Stimulated activated CD4-positive, alpha-beta T cell treated with anti-CD3 and anti-CD28 coated beads, Interleukin-1b, Interleukin-23, amount 100 ng/mL, for 1 hour (primary cell): ENCODE data around the gene RACGAP1.
"Not testable (repeated sequence)": the region's sequence is repeated elsewhere in the genome, so short reads cannot be mapped to it uniquely, and the experiment has no call there.

Experiments
- DNase-seq, 2 donors: peaks; one replicate each; pipeline ENCODE4 v3.0.0-alpha.2; 2020; ENCODE audit warnings: low read depth in 2 of 2

RACGAP1 gene

GRCh38 chr12:50055831-50056638 is 30.7 kb upstream of the RACGAP1 start:
- peak in 1 of 2 donors; percentile 42 for DNase-seq

- DNase-seq: no peak
Measured at GRCh38 chr12:50053583-50053982, 28.3 kb upstream of the RACGAP1 start.

DNA sequence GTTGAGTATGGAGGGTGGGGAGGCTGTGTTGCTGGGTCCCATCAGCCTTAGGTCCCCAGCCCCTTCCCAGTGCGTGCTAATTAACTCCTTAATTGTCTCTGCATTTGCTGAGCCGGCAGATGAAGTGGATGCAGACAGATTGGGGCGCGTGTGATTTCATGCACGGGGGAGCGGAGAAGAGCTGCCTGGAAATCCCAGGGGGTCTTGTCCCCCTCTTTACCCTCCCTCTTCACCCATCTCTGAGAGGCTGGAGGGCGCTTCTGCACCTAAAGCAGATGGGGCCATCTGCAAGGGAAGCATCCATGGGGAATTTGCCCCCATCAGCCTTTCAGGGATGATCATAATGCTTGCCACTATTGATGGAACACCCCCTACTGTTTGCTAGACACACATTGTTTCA is 27.7 kb upstream of the RACGAP1 start:
- no peak for DNase-seq

DNA sequence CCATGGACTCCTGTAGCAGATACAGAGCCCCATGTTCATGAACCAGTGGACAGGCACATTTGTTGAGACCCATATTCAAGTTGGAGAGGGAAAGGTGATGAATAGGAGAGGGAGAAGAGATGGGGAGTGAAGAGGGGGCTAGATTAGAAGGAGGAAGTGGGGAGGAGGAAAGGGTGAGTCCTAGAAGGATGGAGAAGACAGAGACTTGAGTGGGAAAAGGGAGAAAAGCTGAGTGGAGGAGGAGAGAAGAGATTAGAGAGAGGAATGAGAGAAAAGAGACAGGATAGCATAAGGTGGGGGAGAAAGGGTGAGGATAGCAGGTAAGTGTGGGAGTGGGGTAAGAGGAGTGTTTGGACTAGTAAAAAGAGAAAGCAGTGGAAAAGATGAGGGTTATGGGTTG is 27.2 kb upstream of the RACGAP1 start:
- no peak for DNase-seq

DNA sequence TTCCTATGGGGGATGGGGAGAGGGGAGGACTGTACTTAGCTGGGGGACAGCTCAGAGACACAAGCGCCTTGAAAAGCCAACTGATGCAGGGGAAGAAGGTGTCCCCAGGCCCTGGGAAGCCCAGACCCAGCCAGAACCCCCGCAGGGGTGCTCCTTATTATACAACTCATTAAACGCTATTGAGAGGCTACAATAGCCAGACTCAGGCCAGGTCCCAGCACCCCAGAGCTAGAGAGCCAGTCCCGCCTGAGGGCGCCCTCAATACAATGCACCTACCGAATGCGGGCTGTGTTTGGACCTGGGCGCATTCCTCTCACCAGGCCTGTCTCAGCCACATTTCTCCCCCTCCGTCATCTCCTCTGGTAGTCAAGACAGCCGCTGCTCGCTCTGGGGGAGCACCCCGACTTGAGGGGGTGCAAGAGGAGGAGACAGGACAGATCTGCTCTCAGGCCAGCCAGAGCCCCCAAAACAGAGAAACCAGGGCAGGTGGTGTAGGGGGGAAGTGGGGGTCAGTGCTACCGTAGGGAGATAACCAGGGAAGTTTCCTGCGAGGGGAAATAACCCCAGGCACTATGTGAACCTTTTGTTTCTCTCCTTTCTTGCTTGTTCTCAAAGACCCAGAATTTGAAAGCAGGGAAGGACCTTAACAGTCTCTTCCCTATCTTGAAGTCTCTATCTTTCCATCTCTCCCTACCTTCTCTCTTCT is 26.0 kb upstream of the RACGAP1 start:
- DNase-seq: no peak

GRCh38 chr12:50050410-50051098 is 25.3 kb upstream of the RACGAP1 start:
- no peak for DNase-seq

GRCh38 chr12:50050119-50050385 is 24.8 kb upstream of the RACGAP1 start:
- DNase-seq: no peak

GRCh38 chr12:50049254-50050118 is 24.2 kb upstream of the RACGAP1 start:
- DNase-seq: no peak

- no peak for DNase-seq
Measured at GRCh38 chr12:50047693-50048250, 22.5 kb upstream of the RACGAP1 start.

DNA sequence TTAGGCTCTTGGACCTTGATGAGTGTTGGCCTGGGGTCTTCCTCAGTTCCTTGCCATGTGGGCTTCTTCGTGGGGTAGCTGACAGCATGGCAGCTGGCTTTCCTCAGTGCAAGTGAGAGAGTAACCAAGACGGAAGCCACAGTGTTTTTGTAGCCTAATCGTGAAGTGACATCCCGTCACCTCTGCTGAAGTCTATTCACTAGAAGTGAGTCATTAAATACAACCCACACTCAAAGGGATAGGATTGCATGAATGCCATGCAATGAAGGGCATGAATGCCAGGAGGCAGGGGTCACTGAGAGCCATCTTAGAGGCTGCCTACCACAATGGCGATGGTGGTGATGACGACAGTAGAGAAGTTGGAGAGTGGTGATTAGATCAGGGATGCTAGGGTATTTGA is 18.6 kb upstream of the RACGAP1 start:
- DNase-seq: no peak

DNA sequence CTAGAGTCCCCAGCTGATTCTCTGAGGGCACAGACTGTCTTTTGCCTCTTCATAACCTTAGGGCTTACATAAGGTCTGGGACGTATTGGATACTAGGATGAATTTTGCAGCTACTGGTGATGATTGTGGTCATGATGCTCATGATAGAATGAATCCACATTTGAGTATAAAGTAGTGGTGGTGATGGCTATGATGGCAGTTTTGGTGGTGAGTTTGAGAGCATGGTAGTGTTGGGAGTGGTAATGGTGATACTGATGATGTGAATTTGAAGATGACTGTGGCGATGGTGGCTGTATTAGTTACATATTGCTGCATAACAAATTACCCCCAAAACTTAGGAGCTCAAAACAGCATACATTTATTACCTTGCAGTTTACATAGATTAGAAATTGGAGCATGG is 18.0 kb upstream of the RACGAP1 start:
- no peak for DNase-seq

DNA sequence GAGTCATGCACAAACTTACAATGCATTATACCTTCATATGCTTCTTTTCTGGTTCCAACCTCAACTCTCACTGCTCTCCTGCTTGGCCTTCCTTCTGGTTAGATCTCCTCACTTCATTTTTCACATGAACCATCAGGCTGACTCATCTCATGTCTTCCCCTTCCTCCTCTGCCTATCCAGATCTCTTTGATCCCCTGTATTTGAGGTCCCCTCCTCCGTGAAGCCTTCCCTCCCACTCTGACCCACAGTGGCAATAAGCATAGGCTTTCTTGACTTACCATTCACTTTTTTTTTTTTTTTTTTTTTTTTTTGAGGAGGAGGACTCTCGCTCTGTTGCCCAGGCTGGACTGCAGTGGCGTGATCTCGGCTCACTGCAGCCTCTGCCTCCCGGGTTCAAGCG is 17.4 kb upstream of the RACGAP1 start:
- DNase-seq: no peak

DNA sequence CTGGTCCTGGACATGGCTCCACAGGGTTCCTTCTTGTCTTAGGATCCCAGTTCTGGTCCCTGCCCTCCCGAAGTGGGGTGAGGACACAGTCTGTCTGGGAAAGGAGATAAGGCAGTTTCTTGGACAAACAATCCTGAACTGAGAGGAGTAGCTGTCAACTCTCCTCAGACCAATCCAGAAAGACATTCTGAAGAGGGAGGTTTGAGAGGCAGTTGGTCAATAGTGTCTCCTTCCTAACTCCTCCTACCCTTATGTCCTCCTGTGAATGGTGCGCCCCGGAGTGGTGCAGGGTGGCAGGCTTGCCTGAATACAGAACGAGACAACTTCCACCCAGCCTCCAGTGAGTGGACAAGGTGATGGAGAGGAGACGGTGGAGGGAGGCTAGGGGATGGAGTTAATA is 16.7 kb upstream of the RACGAP1 start:
- DNase-seq: no peak

- no peak for DNase-seq
Measured at GRCh38 chr12:50041062-50041860, 16.0 kb upstream of the RACGAP1 start.

GRCh38 chr12:50040657-50041056 is 15.4 kb upstream of the RACGAP1 start:
- no peak for DNase-seq

DNA sequence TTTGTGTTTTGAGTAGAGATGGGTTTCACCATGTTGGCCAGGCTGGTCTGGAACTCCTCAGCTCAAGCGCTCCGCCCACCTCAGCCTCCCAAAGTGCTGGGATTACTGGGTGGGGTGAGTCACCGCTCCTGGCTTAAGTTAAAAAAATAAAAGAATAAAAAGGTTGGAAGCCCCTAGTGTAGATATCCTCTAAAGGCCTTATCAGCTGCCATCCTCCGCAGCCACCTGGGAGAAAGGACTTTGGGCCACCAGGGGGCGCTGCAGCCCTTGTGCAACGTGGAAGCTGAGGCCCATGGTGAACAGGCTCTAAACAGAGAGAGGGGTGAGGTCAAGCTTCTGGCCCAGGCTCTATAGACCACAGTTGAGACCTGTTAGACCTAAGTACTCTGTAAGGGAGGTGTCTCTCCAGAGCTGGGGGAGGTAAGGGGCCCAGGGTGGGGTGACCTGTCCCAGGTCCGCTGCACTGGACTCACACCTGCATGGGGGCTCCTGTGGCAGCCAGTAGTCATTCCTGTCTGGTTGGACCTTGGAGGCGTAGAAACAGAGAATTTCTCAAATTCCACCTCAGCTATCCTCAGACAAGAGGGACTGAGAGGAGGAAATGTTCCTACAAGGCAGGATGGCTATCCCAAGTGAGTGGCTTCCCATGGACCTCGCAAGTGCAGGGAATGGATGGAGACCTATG is 14.0 kb upstream of the RACGAP1 start:
- peak; percentile 63 to 87 for DNase-seq

DNA sequence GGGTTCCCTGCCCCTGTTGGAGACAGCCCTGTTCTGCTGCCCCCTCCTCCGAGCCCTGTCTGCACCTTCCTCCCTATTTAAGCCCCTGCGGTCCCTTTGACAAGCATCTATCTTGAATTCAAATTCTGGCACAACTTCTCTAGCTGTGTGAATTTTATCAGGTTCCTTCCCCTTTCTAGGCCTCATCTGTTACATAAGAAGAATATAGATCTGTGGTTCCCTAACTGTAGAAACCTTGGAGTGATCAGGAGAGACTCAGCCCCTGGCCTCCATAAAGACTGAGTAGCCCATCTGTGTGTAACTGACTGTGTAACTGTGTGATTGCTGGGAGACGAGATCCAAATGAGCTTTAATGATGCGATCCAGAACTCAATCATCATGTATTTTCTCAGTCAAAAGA is 13.0 kb upstream of the RACGAP1 start:
- no peak for DNase-seq

DNA sequence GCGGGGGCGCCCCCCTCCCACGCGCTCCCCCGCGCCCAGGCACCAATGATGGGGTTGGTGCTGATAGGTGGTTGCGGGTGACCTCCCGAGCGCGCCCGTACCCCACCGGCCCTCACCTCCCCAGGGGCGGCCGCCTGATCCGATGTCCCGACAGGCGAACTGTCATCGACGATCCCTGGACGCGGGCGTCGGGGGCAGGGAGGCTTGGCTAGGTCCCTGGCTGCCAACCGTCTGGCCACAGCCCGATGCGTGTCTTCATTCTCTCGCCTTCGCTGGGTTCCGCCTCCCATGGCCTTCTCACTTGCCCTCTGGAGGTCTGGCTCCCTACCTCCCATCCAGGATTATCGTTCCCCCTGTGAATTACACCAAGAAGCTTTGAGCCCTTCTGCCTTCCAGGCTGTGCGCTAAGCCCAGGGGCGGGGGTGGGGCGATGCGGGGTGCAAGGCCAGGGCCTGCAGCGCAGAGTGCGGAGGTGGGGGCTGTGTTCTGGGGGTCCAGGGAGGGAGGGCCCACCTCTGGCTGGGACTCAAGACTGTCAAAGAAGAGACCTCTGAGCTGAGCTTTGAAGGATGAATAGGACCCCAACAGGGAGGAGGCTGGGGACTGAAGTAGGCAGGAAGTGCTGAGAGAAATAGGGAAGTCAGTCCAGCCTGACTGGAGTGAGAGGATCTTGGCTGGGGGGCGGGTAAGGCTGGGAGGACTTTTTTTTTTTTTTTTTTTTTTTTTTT is 7.7 kb upstream of the RACGAP1 start:
- no peak for DNase-seq

DNA sequence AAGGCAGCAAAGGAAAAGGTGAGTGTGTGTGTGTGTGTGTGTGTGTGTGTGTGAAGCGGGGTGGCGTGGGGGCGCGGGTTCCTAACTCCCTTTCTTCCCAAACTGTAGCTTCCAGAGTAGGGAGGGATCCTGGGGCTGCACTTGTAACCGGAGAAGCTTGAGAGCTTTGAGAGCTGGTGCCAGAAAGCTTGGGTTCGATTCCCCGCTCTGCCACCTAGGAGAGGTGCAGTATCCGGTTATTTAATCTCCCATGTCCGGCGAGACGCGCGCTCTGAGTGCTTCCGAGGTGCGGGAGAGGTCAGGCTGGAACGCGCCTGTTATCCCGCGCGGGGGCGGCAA is 7.2 kb upstream of the RACGAP1 start:
- no peak for DNase-seq

GRCh38 chr12:50030449-50030848 is 5.2 kb upstream of the RACGAP1 start:
- DNase-seq: not testable (repeated sequence)
